Stimulated activated CD8-positive, alpha-beta memory T cell treated with anti-CD3 and anti-CD28 coated beads, Interleukin-15, amount 100 ng/mL, for 1 hour (primary cell): ENCODE results near the gene PDZD2.
"Not testable (repeated sequence)": the region's sequence is repeated elsewhere in the genome, so short reads cannot be mapped to it uniquely, and the experiment has no call there.

Experiments used
- DNase-seq: peaks from one replicate; pipeline ENCODE4 v3.0.0-alpha.2; 2020; ENCODE audit warnings: low read depth

PDZD2 gene

DNA sequence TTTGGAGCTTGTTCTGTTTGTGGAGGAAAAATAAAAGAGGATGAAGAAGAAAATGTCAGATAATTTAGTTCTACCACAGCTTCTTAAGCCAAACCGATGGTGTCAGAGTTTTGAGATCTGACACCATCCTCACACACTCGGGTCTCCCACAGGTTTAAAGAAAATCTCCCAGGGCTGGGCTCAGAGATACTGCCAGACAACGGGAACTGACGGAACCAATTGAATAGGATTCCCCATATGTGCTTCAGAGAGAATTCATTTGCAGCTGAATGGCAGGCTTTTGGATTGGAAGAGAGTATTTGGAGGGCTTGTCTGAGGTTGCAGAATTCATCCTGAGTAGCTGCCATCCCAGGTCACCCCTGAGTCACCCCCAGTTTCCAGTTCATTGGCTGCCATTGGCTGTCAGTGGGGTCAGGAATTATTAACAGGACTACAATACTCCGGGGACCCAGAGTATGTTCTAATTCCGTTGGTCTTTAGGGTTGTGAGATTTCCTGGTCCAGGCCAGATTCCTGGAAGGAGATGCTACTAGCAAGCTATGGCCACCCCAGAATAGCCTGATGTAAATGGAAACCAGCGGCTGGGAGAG is 131.3 kb downstream of the PDZD2 start:
- DNase-seq, result no peak

DNA sequence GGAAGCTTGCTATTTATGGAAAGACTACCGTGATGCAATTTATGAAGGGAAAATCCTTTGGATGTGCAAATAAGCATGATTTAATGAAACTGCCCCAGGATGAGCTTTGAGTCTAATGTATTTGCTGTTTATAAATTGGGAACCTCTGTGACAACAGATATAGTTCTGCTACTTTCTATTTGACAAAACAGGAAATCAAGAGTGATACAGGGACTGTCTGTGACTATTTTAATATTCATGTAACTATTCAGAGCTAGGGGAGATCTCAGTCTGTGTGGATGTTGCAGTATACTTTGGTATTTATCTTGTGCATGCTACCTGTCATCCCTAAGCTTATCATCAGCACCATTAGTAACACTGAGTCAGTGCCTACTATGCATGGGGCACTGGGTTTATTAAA is 132.1 kb downstream of the PDZD2 start:
- DNase-seq, result no peak

DNA sequence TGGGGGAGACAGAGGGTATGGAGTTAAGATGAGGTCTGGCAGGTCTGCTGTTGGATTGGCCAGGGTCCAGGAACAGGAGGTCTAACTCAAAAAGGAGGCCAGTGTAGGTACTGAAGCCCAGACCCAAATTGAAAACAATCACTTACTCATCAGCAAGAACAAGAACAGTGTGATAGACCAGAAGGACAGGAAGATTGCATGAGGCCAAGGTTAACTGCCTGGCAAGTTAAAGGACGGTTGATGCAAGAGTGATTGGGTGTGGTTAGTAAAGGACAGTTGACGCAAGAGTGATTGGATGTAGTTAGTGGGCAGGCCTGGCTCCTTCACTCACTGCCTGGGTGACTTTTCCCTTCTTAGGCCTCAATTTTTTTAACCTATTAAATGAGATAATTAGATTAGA is 132.6 kb downstream of the PDZD2 start:
- no peak for DNase-seq

DNA sequence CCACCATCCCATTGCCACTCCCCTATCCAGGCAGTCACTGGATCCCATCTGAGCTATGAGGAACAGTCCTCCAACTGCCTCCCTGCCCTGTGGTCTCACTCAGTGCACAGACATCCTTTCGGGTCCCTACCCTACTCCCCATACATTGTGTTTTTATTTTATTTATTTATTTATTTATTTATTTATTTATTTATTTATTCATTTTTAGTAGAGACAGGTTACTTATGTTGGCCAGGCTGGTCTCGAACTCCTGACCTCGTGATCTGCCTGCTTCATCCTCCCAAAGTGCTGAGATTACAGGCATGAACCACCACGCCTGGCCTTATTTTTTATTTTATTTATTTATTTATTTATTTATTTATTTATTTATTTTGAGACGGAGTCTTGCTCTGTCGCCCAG is 137.4 kb downstream of the PDZD2 start:
- DNase-seq, result not testable (repeated sequence)

DNA sequence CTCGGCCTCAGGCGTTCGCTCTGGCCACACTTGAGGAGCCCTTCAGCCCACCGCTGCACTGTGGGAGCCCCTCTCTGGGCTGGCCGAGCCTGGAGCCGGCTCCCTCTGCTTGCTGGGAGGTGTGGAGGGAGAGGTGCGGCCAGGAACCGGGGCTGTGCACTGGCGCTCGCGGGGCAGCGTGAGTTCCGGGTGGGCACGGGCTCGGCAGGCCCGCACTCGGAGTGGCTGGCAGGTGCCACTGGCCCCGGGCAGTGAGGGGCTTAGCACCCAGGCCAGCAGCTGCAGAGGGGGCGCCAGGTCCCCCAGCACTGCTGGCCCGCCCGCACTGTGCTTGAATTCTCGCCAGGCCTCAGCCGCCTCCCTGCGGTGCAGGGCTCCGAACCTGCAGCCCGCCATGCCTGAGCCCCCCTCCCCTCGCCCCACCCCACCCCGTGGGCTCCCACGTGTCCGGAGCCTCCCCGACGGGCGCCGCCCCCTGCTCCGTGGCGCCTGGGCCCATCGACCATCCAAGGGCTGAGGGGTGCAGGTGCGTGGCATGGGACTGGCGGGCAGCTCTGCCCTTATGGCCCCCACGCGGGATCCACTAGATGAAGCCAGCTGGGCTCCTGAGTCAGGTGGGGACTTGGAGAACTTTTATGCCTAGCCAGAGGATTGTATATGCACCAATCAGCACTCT is 138.2 kb downstream of the PDZD2 start:
- DNase-seq, result no peak

DNA sequence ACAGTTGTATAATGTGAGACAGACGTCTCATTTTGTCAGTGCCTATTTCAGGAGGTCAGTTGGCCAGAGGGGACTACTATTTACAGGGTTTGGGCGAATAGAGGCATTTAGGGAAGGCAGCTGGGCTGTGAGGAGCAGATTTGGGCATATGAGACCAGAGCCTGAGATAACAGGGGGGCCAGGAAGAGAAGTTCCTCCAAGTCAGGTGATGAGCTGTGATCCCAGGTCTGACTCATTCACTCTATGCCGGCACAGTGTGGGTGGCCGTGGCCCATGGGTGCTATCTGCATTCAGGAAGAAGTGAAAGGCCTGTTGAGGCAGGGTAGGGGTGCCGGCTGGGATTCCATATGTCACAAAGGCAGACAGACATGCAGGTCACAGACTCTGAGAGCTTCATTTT is 142.8 kb downstream of the PDZD2 start:
- no peak for DNase-seq

DNA sequence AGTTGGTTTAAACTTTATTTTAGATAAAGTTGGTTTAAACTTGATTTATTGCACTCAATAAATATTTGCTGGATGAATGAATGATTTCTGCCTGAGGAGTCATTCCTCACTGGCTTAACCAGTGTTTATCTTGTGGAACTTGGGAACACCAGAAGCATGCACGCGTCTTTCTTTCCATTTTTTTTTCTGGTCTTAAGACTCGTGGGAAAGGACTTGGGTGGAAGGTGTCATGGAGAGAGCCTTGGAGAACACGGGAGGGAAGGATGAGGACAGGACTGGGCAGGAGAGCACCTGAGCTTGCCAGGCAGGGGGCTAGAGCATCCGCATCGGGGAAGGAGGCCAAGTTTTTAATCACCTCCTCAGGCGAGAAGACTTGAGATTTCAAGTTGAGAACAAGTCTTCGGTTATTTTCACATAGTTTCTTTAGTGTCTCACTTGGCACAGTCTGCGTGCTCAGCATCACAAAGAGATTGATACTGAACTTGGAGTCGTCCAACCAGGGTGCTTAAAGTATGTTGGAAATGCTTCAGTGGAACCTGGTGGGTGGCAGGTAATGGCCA is 144.2 kb downstream of the PDZD2 start:
- DNase-seq, result no peak

DNA sequence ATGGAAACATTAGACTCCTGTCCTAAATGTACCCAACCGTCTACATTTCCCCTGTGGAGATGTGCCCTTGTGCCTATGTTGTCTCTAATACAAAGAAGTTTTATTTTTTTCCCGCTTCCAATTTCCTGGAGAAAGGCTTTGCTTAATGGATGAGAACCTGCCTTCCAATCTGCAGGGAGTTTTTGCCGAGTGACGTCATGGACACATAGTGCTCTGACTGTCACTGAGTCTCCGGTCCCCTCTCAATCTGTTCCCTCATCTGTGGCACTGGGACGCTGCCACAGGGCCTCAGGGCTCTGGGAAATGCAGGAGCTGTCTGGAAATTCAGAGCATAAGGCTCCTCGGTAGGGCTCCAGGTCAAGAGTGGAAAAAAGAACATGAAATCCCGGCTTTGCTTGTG is 144.8 kb downstream of the PDZD2 start:
- no peak for DNase-seq

DNA sequence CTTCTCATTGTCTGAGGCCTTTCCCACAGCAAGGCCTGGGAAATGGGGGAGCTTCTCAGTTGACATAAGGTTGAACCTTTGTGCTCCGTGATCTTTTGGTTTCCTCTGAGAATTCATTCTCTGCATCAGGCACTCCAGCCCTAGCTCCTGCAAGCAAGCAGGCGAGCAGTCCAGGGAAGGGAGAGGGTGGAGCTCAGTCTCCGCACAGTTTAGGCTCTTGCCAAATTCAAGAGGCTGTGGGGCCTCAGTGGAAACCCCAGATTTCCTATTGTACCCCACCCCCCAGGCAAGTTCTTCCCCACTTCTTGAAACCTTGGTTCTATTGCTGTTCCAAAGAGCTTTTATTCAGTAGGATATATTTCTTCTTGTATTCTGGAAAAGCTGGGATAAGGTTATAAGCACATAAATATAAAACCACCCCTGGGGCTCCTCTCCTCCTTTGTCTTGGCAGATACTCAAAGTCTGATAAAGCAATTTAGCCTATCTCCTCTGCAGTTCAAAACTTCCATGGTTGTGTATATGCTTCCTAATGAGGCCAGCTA is 147.2 kb downstream of the PDZD2 start:
- DNase-seq, result no peak

DNA sequence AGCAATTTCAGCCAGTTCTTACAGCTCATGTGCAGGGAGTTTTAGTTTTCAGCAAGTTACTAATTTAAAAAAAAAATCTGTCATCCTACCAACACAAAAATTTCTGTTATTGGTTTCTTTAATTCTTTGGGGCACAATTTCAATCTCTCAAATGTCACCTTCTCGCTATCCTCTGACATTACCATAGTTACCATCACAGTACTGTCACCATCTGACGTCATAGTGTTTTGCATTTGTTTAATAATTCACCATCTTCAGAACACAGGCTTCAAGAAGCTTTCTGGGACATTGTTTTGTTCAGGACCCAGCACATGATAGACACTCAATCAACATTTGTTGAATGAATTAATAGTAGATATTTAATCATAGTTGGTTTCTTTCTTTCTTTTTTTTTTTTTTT is 155.1 kb downstream of the PDZD2 start:
- DNase-seq, result no peak

DNA sequence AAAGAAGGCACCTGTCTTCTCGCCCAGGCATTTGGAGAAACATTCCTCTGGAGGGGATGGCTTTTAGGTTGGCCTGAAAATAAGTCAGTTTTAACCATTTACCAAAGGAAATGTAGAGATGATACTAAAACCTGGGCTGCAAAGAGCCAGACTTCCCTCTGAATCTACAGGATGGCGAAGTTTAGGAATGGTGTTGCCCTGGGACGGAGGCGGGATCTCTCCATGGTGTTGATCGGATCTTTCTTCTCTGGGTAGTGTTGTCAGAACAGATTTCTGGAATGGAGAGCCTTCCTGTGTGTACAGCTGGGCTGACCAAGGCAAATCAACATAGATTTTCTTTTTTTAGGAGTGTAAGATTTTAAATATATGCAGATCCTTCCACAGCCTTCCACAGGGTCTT is 159.2 kb downstream of the PDZD2 start:
- no peak for DNase-seq

DNA sequence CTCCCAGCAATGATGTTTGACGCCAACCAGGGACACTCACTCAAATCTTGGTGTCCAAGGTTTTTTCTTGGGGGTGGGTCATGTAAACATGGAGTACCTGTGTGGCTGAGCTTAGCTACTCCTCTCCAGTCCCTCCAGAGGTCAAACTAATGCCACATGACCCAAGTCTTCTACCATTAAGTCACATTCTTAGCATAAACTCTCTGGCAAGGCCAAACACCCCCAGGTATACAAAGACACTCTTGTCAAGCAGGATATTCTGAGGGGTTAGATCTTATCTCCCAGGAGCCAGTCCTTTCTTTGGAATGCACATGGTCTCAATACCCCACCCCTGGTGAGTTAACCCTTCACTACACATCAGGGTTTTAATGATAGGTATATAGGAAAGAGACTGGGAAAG is 161.4 kb downstream of the PDZD2 start:
- no peak for DNase-seq

DNA sequence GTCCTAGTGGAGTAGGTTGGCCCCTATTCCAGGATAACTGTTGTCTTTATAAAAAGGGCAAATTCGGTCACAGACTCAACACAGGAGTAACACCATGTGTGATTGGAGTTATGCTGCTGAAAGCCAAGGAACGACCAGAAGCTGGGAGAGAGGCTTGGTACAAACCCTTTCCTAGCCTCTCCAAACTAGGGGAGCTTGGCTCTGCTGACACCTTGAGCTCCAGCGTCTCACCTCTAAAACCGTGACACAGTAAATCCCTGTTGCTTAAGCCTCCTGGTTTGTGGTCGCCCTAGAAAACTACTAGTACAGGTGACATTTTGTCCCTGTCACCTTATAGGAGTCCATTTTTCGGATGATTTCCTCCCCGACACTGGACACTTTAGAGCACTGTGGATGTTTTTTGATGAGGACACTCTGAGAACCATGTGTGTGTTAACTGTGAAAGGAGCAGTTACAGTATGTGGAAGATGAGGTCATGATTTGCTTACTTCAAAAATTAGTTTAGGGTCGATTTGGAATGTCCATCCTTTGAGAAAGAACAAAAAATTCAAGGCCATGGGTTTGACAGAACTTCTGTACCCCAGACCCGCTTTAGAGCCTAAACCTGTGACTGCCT is 167.0 kb downstream of the PDZD2 start:
- no peak for DNase-seq

DNA sequence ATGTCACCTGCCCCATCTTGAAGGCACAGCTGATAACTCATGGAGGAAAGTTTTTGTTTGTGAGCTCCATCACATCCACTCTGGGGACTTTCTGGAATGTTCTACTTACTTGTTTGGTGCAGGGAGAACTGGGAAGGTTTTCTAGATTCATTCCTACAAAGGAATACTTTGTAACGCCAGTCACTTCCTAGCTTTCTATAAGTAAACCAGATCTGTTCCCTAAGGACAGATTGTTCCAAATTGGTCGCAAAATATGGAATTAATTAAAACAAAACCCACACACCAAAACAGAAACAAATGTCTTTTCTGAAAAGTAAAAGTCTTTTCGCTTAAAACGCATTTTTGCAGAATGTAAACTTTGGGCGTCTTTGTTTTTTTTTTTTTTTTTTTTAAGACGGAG is 167.6 kb downstream of the PDZD2 start:
- no peak for DNase-seq

DNA sequence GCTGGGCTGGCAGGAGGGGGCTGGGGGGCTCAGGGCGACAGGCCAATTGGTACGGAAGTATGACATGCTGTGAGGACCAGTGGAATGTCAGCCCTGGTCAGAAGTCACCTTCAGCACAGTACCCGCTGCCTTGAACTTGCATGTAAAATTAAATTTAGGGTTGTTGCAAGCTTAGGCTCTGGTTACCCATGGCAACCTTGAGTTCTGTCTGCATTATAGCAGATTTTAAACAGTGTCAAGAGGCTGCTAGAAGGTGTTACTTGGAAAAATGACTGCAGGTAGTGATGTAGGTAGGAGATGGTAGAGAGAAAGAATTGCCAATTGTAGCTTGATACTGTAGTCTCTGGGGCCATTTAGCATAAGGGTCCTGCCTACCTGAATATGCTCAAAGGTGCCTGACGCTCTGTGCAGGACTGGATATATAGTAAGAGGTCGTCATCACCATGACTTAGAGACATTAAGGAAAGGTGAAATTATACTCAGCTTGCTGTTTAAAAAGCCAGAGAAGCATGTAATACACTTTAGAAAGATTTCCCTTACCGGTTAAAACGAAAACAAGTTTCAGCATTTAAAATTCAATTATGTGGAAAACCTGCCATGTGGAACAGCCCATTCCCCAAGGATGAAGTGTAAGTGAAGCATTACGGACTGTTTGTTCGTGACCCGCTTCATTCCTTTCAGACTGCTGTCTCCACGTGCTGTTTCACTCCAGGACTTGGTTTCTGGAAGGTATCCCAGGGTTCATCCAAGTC is 169.0 kb downstream of the PDZD2 start:
- no peak for DNase-seq

DNA sequence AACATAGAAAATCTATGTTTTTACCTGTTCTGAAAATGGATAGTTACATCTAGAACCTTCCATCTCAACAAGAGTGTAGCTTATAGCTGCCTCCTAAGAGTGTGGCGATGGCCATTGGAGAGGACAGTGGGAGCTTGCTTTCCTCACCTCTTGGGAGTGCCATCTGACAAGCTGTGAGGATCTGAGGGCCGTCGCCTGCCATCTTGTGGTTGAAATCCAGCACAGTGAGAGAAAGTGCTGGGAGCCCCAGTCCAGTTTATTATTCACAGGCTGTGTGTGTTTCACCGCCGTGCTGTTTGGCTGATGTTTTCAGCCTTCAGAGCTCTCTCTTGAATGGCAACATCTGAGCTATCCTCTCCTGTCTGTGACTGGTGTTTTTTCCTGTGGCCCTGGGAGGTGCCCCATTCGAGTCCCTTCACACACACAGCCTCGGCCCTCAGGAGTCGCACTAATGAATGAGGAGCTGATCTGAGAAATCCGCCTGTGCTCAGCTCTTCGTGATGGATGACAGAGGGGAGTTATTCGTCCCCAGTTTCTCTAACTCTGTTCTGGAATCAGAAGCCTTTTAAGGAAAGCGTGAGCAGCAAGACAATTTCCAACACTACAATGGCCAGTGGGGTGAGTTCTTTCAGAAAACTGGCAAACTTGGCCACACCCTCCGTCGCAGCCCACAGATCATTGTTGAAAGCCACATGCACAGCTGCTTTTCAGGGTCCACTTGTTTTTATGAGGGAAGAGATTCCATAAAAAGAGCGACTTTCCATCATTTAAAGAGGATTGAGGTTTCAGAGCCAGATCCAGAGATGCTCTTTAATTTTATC is 170.3 kb downstream of the PDZD2 start:
- DNase-seq, result no peak

DNA sequence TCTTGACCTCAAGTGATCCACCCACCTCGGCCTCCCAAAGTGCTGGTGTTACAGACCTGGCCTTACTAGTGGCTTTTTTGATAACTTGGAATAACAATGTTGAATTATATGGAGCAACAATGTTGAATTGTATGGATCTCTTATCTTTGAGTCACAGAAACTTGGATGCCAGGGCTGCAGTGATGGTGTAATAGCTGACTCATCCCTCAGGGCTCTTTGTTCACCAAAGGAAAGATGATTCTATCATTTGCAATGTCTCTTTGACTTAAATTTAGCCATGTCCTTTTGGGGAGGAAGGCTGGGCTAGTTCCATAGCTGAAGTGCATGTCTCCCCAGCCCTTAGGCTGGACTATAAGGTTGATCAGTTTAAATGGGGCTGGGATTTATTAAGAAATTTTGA is 172.3 kb downstream of the PDZD2 start:
- no peak for DNase-seq

DNA sequence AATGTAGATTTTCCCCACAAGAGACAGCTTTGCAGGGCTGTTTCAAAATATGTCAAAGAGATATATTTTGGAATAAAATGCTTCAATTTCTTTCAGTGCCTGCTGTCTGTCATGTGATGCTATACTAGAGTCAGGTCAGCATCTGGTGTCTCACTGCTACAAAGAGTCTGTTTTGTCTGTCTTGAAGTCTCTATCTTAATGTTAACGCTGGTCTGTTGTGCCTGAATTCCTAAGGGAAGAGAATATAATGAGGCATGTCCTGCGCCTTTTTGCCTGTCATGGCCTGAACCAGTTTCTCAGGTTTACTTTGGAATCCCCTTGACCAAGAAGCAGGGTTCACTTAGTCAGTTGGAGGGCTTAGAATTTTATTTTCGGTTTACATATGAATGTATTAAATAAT is 176.4 kb downstream of the PDZD2 start:
- DNase-seq, result no peak

DNA sequence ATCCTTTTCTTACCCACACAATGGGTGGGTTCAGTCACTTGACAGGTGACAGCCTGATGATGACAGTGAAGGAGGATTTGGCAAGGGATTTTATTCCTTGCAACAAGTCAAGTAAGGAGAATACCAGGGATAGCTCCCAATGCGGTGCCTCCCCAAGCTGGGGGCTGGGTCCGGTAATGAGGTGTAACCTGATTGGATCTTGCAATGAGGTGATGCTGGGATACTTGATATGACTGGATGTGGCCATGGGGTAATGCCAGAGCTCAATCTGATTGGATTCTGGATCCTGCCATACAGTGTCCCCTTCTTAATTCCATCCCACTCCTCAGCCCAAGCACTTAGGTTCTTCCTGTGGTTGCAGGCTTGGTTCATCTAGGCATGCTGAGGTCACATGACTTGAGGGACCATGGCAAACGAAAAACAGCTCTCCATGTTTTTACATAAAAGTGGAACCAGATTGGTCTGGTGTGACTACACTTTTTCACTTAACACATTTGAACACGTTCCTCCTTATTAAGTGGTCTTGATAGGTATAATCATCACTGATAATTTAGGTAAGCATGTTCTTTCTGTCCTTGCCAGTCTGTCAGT is 181.1 kb downstream of the PDZD2 start:
- DNase-seq, result no peak

DNA sequence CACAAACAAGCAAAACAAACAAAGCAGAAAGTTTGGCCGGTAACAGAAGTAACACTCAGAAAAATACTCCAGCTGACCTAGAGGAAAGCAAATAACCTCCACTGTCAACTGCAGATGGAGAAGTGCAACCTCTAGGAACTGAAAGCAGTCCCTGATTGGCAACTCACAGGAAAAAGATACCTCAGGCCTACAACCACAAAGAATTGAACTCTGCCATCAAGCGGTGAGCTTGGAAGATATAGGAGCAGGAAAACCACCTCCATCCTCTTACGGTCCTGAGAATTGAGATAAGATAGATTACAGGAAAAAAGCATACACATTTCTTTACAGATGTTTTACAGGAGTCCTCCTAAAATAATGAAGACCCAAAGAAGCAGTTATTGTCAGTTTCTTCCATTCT is 184.5 kb downstream of the PDZD2 start:
- no peak for DNase-seq

DNA sequence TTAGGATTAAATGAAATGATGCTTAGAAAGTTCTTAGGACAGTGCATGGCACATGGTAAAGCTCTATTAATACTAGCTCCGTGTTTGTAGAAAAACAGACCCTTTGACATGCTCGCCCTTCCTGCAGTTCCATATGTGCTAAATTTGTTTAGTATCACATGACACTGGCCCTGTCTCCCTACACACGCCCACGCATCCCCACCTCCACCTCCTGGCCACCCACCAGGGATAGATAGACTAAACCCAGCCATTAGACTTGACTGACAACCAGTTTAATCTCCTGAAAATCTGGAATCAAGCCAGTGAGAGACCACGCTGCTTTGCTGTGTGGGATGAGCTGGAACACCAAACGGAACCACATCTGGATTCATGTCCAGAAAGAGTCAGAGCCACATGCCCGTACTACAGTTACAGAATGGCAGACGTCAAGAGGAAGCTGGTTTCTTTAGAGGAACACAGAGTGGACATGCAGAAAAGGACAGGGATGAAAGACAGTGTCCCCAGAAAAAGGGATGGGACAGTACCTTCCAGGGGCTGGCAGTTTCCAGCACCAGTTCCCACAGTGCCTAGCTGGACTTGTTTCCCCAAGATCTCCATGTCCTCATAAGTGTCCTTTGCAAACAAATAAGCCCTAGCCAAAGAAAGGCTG is 186.1 kb downstream of the PDZD2 start:
- DNase-seq, result no peak
